HG02571 (cell line): Measurements from ENCODE around the gene INHBE.
"Not testable (repeated sequence)": the region's sequence is repeated elsewhere in the genome, so short reads cannot be mapped to it uniquely, and the experiment has no call there.

Source experiments
- ATAC-seq: cut with Tn5 transposase; IDR thresholded peaks from one replicate; pipeline ENCODE4 v1.9.1; 2021; ENCODE audit warnings: mild to moderate bottlenecking, moderate library complexity; ENCODE audit not compliant: unreplicated experiment

The INHBE gene

GRCh38 chr12:57454566-57455373 is at the start of gene INHBE:
Gene INHBE (plus strand): TSS chr12:57455307. CDS start chr12:57455537, 230 bp downstream.
- no peak for ATAC-seq

- no peak for ATAC-seq
Measured at GRCh38 chr12:57410534-57410933, 44.6 kb upstream of the INHBE start.

- ATAC-seq, result not testable (repeated sequence)
Measured at GRCh38 chr12:57414160-57414559, 40.9 kb upstream of the INHBE start.

- ATAC-seq, result no peak
Measured at GRCh38 chr12:57415088-57415487, 40.0 kb upstream of the INHBE start.

GRCh38 chr12:57416039-57416996 is 38.8 kb upstream of the INHBE start:
- ATAC-seq, result no peak

- no peak for ATAC-seq
Measured at GRCh38 chr12:57418255-57418654, 36.9 kb upstream of the INHBE start.

- no peak for ATAC-seq
Measured at GRCh38 chr12:57419495-57419894, 35.6 kb upstream of the INHBE start.

GRCh38 chr12:57420482-57420881 is 34.6 kb upstream of the INHBE start:
- no peak for ATAC-seq

- ATAC-seq, result not testable (repeated sequence)
Measured at GRCh38 chr12:57426948-57427347, 28.2 kb upstream of the INHBE start.

- no peak for ATAC-seq
Measured at GRCh38 chr12:57428965-57429364, 26.1 kb upstream of the INHBE start.

- ATAC-seq, result no peak
Measured at GRCh38 chr12:57429473-57430111, 25.5 kb upstream of the INHBE start.

GRCh38 chr12:57430112-57430930 is 24.8 kb upstream of the INHBE start:
- peak; percentile 44 for ATAC-seq

GRCh38 chr12:57430931-57431566 is 24.1 kb upstream of the INHBE start, which contains the start of gene R3HDM2:
Gene R3HDM2 (minus strand): TSS chr12:57431043. CDS start chr12:57310428, 120,615 bp downstream.
- peak; percentile 98 for ATAC-seq

GRCh38 chr12:57431654-57432188 is 23.4 kb upstream of the INHBE start:
- ATAC-seq, result no peak

- no peak for ATAC-seq
Measured at GRCh38 chr12:57433370-57433769, 21.7 kb upstream of the INHBE start.

GRCh38 chr12:57434517-57435223 is 20.4 kb upstream of the INHBE start, which contains the start of gene INHBC:
Gene INHBC (plus strand): TSS chr12:57434784. CDS start chr12:57434887, 103 bp downstream.
- no peak for ATAC-seq

- ATAC-seq, result no peak
Measured at GRCh38 chr12:57435293-57435692, 19.8 kb upstream of the INHBE start.

- no peak for ATAC-seq
Measured at GRCh38 chr12:57438400-57438799, 16.7 kb upstream of the INHBE start.
